Endothelial cell of umbilical vein (primary cell): ENCODE measurements around the gene ZNF423. TPM values are rescaled to one million over a fixed set of nuclear protein-coding genes. Genes with fewer than 3 reads are reported as not detected.

Experiments
- BruUV-seq: library from RNA; stranded (reverse); fragments of 400-500 nt; replicated peaks from 2 replicates; lab custom pipeline; 2021; lab: Mats Ljungman, UMichigan
- CTCF ChIA-PET: fragments of 300-600, 350-600 bp; sonication (Branson Sonifier 250); formaldehyde crosslinking; loops from one replicate; lab custom pipeline; 2021; ENCODE audit warnings: antibody characterized with exemption, inconsistent platforms; lab: Charles Lee
- POLR2A ChIA-PET: fragments of 300-600, 350-600 bp; sonication (Branson Sonifier 250); formaldehyde crosslinking; loops from one replicate; lab custom pipeline; 2021; ENCODE audit warnings: antibody characterized with exemption, inconsistent platforms; lab: Charles Lee
- DNase-seq: peaks from one replicate; pipeline ENCODE4 v3.0.0-alpha.2; 2011; ENCODE audit warnings: low read depth, low spot score
- FAIRE-seq: peaks from 2 replicates; lab custom pipeline; 2011; peaks lifted over from hg19 to GRCh38; lab: Jason Lieb, UNC
- H2AFZ ChIP-seq: 2 replicates; pipeline ENCODE4 v1.6.0; 2012; ENCODE audit warnings: low read depth, low read length, control low read depth, inconsistent platforms
- H3K27ac ChIP-seq: 2 replicates; pipeline ENCODE4 v1.5.1; 2011; ENCODE audit warnings: low read depth, mild to moderate bottlenecking, control low read depth, low read length, moderate library complexity; ENCODE audit not compliant: insufficient read depth
- H3K27me3 ChIP-seq, 2 experiments: 2 replicates each; pipeline versions ENCODE4 v1.6.0 to v1.6.1; 2011; ENCODE audit warnings: low read length in 2 of 2, mixed read lengths in 1 of 2; ENCODE audit not compliant: control insufficient read depth in 2 of 2, insufficient read depth in 2 of 2
- H3K36me3 ChIP-seq, 2 experiments: 2 replicates in 1 of 2; 3 replicates in 1 of 2; pipeline ENCODE4 v1.5.1; 2011; ENCODE audit warnings: low read length in 2 of 2, mild to moderate bottlenecking in 1 of 2, moderate library complexity in 1 of 2; ENCODE audit not compliant: control insufficient read depth in 2 of 2, insufficient read depth in 2 of 2; ENCODE audit errors: extremely low read depth in 1 of 2
- H3K4me1 ChIP-seq: 3 replicates; pipeline ENCODE4 v1.5.1; 2011; ENCODE audit warnings: mild to moderate bottlenecking, low read length; ENCODE audit not compliant: control insufficient read depth, insufficient read depth; ENCODE audit errors: extremely low read depth
- H3K4me2 ChIP-seq: 2 replicates; pipeline ENCODE4 v1.6.1; 2011; ENCODE audit warnings: low read length, control low read depth, mixed read lengths; ENCODE audit not compliant: insufficient read depth
- H3K4me3 ChIP-seq, 3 experiments: fragments of 200-600 bp in 1 of 3; sonication (generic), shearing (Covaris generic) in 1 of 3; replicated peaks in 1 of 3; 2 replicates each; pipeline ENCODE4 v1.5.1; 2011 to 2016; ENCODE audit warnings: control low read depth in 3 of 3, low read length in 3 of 3, mild to moderate bottlenecking in 2 of 3, inconsistent platforms in 1 of 3, low read depth in 1 of 3, moderate library complexity in 1 of 3; ENCODE audit not compliant: insufficient read depth in 1 of 3
- H3K79me2 ChIP-seq: 2 replicates; pipeline ENCODE4 v1.6.0; 2012; ENCODE audit warnings: low read length, inconsistent platforms; ENCODE audit not compliant: control insufficient read depth, insufficient read depth
- H3K9ac ChIP-seq: replicated peaks from 2 replicates; pipeline ENCODE3; 2011; ENCODE audit warnings: low read length, control low read depth; ENCODE audit not compliant: insufficient read depth; ENCODE audit errors: extremely low read depth
- H3K9me1 ChIP-seq: replicated peaks from 3 replicates; pipeline ENCODE4 v1.6.0; 2011; ENCODE audit warnings: mild to moderate bottlenecking, low read length; ENCODE audit not compliant: control insufficient read depth, insufficient read depth; ENCODE audit errors: extremely low read depth
- H3K9me3 ChIP-seq: replicated peaks from 2 replicates; pipeline ENCODE4 v1.5.1; 2012; ENCODE audit warnings: low read length, inconsistent platforms; ENCODE audit not compliant: control insufficient read depth, insufficient read depth
- H4K20me1 ChIP-seq: replicated peaks from 2 replicates; pipeline ENCODE3; 2011; ENCODE audit warnings: mild to moderate bottlenecking, low read length; ENCODE audit not compliant: control insufficient read depth, insufficient read depth; ENCODE audit errors: extremely low read depth
- EZH2 ChIP-seq: IDR thresholded peaks from 2 replicates; pipeline ENCODE4 v1.6.1; 2012; ENCODE audit warnings: borderline replicate concordance, low read depth, mild to moderate bottlenecking, moderate library complexity, low read length, inconsistent platforms; ENCODE audit not compliant: severe bottlenecking
- FOS ChIP-seq: IDR thresholded peaks from 2 replicates; pipeline ENCODE4 v1.6.1; 2011; ENCODE audit warnings: mild to moderate bottlenecking, low read length, moderate library complexity, borderline replicate concordance; ENCODE audit not compliant: insufficient read depth
- GATA2 ChIP-seq: IDR thresholded peaks from 2 replicates; pipeline ENCODE4 v1.7.0; 2011; ENCODE audit warnings: low read depth, mild to moderate bottlenecking, moderate library complexity, mixed read lengths, low read length; ENCODE audit not compliant: insufficient read length, insufficient read depth
- JUN ChIP-seq: IDR thresholded peaks from 2 replicates; pipeline ENCODE4 v1.6.1; 2011; ENCODE audit warnings: borderline replicate concordance, low read depth; ENCODE audit not compliant: insufficient read length, insufficient read depth
- MYC ChIP-seq: IDR thresholded peaks from one replicate; pipeline ENCODE4 v1.6.1; 2011; ENCODE audit warnings: mild to moderate bottlenecking, low read depth, low read length
- POLR2A ChIP-seq: IDR thresholded peaks from 2 replicates; pipeline ENCODE4 v1.6.1; 2012; ENCODE audit warnings: low read depth, mild to moderate bottlenecking, control low read depth, low read length
- POLR2AphosphoS5 ChIP-seq: IDR thresholded peaks from 2 replicates; pipeline ENCODE4 v1.6.1; 2012; ENCODE audit warnings: low read depth, mild to moderate bottlenecking, control low read depth, low read length, moderate library complexity; ENCODE audit not compliant: insufficient read depth
- dilution Hi-C: fragments of 300-500 bp; cut with MboI; formaldehyde crosslinking; loops from one replicate; pipeline ENCODE4 v1.15.0; 2019; ENCODE audit warnings: low sequenced_read_pairs; ENCODE audit not compliant: extremely low pct_ligation_motif_present
- intact Hi-C: fragments of 100-400 bp; cut with micrococcal nuclease; formaldehyde crosslinking; loops from one replicate; pipeline ENCODE4 v1.10.0; 2022
- polyA plus RNA-seq, 4 experiments: library from polyadenylated mRNA; depleted of rRNA in 3 of 4; stranded (reverse) in 3 of 4; unstranded in 1 of 4; fragments of >200 nt; gene quantifications; 2 replicates each; pipeline versions ENCODE4 v1.2.1 to v1.2.3, GENCODE V29; 2011 to 2012; ENCODE audit warnings: missing spikeins in 1 of 4
- total RNA-seq: library from RNA; stranded (reverse); gene quantifications from 2 replicates; pipeline ENCODE4 v1.2.3, GENCODE V29; 2021
- TF ChIP-seq, protein P1 (sequence below), 2 donors: IDR thresholded peaks; 1 replicate in 1 of 2; 2 replicates in 1 of 2; pipeline ENCODE4 v1.5.1; 2011; ENCODE audit warnings: low read length in 2 of 2, mild to moderate bottlenecking in 2 of 2, moderate library complexity in 2 of 2, control low read depth in 1 of 2, inconsistent platforms in 1 of 2, low read depth in 1 of 2; ENCODE audit not compliant: insufficient read depth in 1 of 2; ENCODE audit errors: extremely low read depth in 1 of 2
- TF ChIP-seq, protein P2 (sequence below): IDR thresholded peaks from 2 replicates; pipeline ENCODE4 v1.6.1; 2011; ENCODE audit not compliant: insufficient read depth, insufficient read length

ZNF423 gene
- total and polyA plus RNA-seq, 2 donors (not counting 3 experiments of a cell fraction or from before 2014, with no cell fraction given): 2.2 to 8.1 TPM

DNA sequence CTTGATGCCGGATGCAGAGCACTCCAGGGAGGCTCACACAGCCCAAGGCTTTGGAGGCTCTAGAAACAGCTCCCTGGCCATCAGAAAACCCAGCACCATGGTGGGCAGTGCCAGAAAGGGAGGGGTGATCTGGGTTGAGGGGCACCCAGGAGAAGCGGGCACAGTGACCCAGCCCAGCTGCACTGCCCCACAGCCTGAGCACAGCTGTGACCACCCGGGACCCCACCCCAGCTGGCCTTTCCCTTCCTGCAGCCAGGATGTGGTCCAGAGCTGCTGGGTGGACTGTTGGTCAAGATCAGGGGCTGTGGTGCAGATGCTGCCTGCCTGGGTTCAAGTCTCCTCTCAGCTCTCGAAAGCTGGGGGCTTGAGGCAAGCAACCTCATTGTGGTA, 223.1 kb downstream of the ZNF423 start:
- Histone ChIP-seq H3K4me2 (no peak overlapping the region), H3K9me1 (no peaks in the 10 kb centered on the region), H4K20me1 (no peaks in the 10 kb centered on the region), H3K27me3 (no peaks in the 10 kb centered on the region), H3K9ac (no peak overlapping the region), H3K36me3 (no peaks in the 10 kb centered on the region), H3K27ac (no peak overlapping the region), H3K4me3 (no peak overlapping the region), H3K4me1 (no peaks in the 10 kb centered on the region), H3K79me2 (no peaks in the 10 kb centered on the region), H3K9me3 (no peaks in the 10 kb centered on the region), H2AFZ (no peak overlapping the region)
- BruUV-seq: no TSS peak
- intact Hi-C loops: no loop called here
- POLR2A ChIA-PET: no interaction called here
- FAIRE-seq (no peak), DNase-seq (no peak)
- no peak for TF ChIP-seq JUN
- TF ChIP-seq GATA2: no peak
- TF ChIP-seq, protein P1, sequence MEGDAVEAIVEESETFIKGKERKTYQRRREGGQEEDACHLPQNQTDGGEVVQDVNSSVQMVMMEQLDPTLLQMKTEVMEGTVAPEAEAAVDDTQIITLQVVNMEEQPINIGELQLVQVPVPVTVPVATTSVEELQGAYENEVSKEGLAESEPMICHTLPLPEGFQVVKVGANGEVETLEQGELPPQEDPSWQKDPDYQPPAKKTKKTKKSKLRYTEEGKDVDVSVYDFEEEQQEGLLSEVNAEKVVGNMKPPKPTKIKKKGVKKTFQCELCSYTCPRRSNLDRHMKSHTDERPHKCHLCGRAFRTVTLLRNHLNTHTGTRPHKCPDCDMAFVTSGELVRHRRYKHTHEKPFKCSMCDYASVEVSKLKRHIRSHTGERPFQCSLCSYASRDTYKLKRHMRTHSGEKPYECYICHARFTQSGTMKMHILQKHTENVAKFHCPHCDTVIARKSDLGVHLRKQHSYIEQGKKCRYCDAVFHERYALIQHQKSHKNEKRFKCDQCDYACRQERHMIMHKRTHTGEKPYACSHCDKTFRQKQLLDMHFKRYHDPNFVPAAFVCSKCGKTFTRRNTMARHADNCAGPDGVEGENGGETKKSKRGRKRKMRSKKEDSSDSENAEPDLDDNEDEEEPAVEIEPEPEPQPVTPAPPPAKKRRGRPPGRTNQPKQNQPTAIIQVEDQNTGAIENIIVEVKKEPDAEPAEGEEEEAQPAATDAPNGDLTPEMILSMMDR (IDR thresholded peaks at IDR 0.05; ENCODE audit: extremely low read depth in 1 of 2, insufficient read depth in 1 of 2, low read depth in 1 of 2, low read length in 2 of 2): no peak
- TF ChIP-seq, protein P2, sequence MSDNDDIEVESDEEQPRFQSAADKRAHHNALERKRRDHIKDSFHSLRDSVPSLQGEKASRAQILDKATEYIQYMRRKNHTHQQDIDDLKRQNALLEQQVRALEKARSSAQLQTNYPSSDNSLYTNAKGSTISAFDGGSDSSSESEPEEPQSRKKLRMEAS: no peak
- no peak for TF ChIP-seq MYC
- TF ChIP-seq FOS: no peak
- TF ChIP-seq POLR2A: no peak
- TF ChIP-seq EZH2: no peak
- TF ChIP-seq POLR2AphosphoS5: no peak
- CTCF ChIA-PET: no interaction called here
- dilution Hi-C loops: no loop called here
